HepG2 (cell line): Measurements from ENCODE around the gene MTA3. TPM values are rescaled to one million over a fixed set of nuclear protein-coding genes. Genes with fewer than 3 reads are reported as not detected.
A peak's percentile ranks its signal among the peaks of the same experiment; 100 is the strongest.

Source experiments
- AGO2 ChIP-seq: fragments of 200-400 bp; formaldehyde crosslinking; optimal IDR thresholded peaks from 2 replicates; pipeline ENCODE3; 2017; ENCODE audit warnings: mild to moderate bottlenecking, low read depth, low read length, moderate library complexity
- CHCHD3 ChIP-seq: sonication (generic); formaldehyde crosslinking; IDR thresholded peaks from 2 replicates; pipeline ENCODE4 v1.8.0; 2022; ENCODE audit warnings: mild to moderate bottlenecking, missing genetic modification reagents, moderate library complexity
- KLF11 ChIP-seq: IDR thresholded peaks from 2 replicates; pipeline ENCODE4 v1.6.1; 2016; ENCODE audit warnings: missing compliant biosample characterization
- MEIS2 ChIP-seq: sonication (generic); formaldehyde crosslinking; IDR thresholded peaks from 2 replicates; pipeline ENCODE4 v1.9.0; 2021; ENCODE audit warnings: mild to moderate bottlenecking, missing genetic modification reagents
- PRPF4 ChIP-seq: fragments of 200-400 bp; formaldehyde crosslinking; IDR thresholded peaks from 2 replicates; pipeline ENCODE4 v1.6.1; 2016; ENCODE audit warnings: low read length, low read depth; ENCODE audit not compliant: poor library complexity, severe bottlenecking
- SP4 ChIP-seq: sonication (generic); formaldehyde crosslinking; IDR thresholded peaks from 2 replicates; pipeline ENCODE4 v1.8.1; 2023; ENCODE audit warnings: mild to moderate bottlenecking, missing genetic modification reagents
- SRSF4 ChIP-seq: fragments of 200-400 bp; formaldehyde crosslinking; IDR thresholded peaks from one replicate; pipeline ENCODE4 v1.6.1; 2018; ENCODE audit warnings: mild to moderate bottlenecking, low read depth, low read length, moderate library complexity; ENCODE audit not compliant: poor library complexity, severe bottlenecking
- TFE3 ChIP-seq: IDR thresholded peaks from 2 replicates; pipeline ENCODE4 v1.6.1; 2016
- THAP11 ChIP-seq: IDR thresholded peaks from 2 replicates; pipeline ENCODE4 v1.6.1; 2016; ENCODE audit warnings: missing biosample characterization, missing genetic modification reagents
- ZMYM2 ChIP-seq: sonication (generic); formaldehyde crosslinking; IDR thresholded peaks from 2 replicates; pipeline ENCODE4 v1.8.0; 2022; ENCODE audit warnings: mild to moderate bottlenecking, missing genetic modification reagents
- ZNF407 ChIP-seq: sonication (generic); formaldehyde crosslinking; IDR thresholded peaks from one replicate; pipeline ENCODE4 v1.5.1; 2020; ENCODE audit warnings: mild to moderate bottlenecking, missing genetic modification reagents; ENCODE audit errors: not compliant biosample characterization
- polyA plus RNA-seq, 8 experiments: library from polyadenylated mRNA; depleted of rRNA in 3 of 8; stranded (reverse) in 7 of 8; unstranded in 1 of 8; fragments of >200 nt; fragmentation: Illumina TruSeq in 4 of 8; extraction: Trizol in 4 of 8; gene quantifications; 2 replicates each; pipeline versions ENCODE4 v1.2.1 to v1.2.3, GENCODE V29; 2011 to 2016; ENCODE audit warnings: low read depth in 4 of 8, missing spikeins in 1 of 8, mixed read lengths in 1 of 8; ENCODE audit not compliant: insufficient read depth in 1 of 8
- total RNA-seq, 5 experiments: library from RNA; depleted of rRNA; stranded (reverse); fragments of >200 nt; fragmentation: Illumina TruSeq; extraction: Trizol; gene quantifications; 2 replicates each; pipeline ENCODE4 v1.2.3, GENCODE V29; 2016; ENCODE audit warnings: low read depth in 1 of 5
- TF ChIP-seq, protein P1 (sequence below): sonication (generic); formaldehyde crosslinking; IDR thresholded peaks from 2 replicates; pipeline ENCODE4 v1.4.0; 2020; ENCODE audit warnings: mild to moderate bottlenecking, missing genetic modification reagents

MTA3 gene
- total and polyA plus RNA-seq, 2 of the 13 experiments (the other 11 are each of a cell fraction or from before 2014, with no cell fraction given), result 48.8 to 77.8 TPM

DNA sequence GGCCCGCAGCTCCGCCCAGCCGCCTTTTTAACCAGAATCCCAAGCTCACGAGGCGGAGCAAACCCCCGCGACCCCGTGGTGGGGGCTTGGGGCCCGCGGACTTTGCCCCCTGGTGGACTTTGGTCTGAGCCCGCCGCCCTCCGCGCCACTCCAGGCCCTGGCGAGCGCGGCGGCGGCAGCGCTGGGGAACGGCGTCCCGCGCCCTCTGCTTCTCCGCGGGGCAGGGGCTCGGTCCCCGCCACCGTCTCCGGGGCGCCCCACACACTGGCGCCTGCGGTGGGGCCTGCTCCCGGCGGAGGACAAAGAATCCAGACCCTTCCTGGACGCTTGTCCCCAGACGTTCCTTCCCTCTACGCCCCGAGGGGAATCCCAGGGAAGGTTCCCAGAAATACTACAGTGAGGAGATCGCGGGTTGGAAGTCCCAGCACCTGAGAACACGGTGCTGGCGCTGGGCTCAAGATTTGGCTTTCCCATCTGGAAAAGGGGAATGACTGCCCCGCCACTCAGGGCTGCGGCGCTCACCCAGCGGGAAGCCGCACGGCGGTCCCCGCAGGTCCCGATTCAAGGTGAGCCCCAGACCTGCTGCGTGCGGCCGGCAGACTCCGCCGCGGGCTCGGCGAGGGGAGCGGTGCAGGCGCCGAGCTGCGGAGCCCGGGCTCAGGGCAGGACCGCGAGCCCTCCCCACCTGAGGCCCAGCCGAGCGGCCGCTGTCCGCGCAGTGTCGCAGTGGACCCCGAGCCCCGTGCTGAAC, 224.3 kb downstream of the MTA3 start, which contains the start of gene HAAO (continued):
- TF ChIP-seq KLF11 (CRISPR knock-in tag), result peak; percentile 97
- peak; percentile 72 for TF ChIP-seq ZNF407
- TF ChIP-seq PRPF4, result no peak
- TF ChIP-seq, protein P1, sequence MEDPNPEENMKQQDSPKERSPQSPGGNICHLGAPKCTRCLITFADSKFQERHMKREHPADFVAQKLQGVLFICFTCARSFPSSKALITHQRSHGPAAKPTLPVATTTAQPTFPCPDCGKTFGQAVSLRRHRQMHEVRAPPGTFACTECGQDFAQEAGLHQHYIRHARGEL, result 0 out of 2 replicates have a peak, but pooled peaks have one; percentile 42
- TF ChIP-seq THAP11 (CRISPR knock-in tag), result peak; percentile 87
- peak; percentile 98 for TF ChIP-seq MEIS2 (CRISPR knock-in tag)
- TF ChIP-seq TFE3, result peak; percentile 96
- TF ChIP-seq AGO2, result peak; percentile 100
- TF ChIP-seq SRSF4, result peak; percentile 72
- TF ChIP-seq SP4 (CRISPR knock-in tag), result peak; percentile 89
- TF ChIP-seq CHCHD3, result peak; percentile 96
- peak; percentile 92 for TF ChIP-seq ZMYM2
